B cell (primary cell): ENCODE measurements around the gene POLR1H. TPM values are rescaled to one million over a fixed set of nuclear protein-coding genes. Genes with fewer than 3 reads are reported as not detected.

Experiments
- ATAC-seq: fragments of 200-7000 bp; cut with Tn5 transposase; one replicate; pipeline ENCODE4 v1.10.0; 2021; ENCODE audit warnings: low read depth, mild to moderate bottlenecking, moderate number of reproducible peaks, moderate library complexity
- CTCF ChIA-PET: fragments of 350-600 bp; sonication (Branson Sonifier 250); formaldehyde crosslinking; loops from one replicate; lab custom pipeline; 2021; ENCODE audit warnings: antibody characterized with exemption, inconsistent platforms; lab: Charles Lee
- POLR2A ChIA-PET: fragments of 350-600 bp; sonication (Branson Sonifier 250); formaldehyde crosslinking; loops from one replicate; lab custom pipeline; 2021; ENCODE audit warnings: antibody characterized with exemption; lab: Charles Lee
- DNase-seq: peaks from one replicate; pipeline ENCODE4 v3.0.0; 2013
- H2AFZ ChIP-seq: 2 replicates; pipeline ENCODE4 v1.6.1; 2012; ENCODE audit warnings: mild to moderate bottlenecking, low read depth, low read length; ENCODE audit not compliant: insufficient read depth, poor library complexity, severe bottlenecking
- H3K27ac ChIP-seq, 2 donors: 1 replicate in 1 of 2; 2 replicates in 1 of 2; pipeline ENCODE4 v1.5.1; 2012 to 2013; ENCODE audit warnings: low read length in 2 of 2, mild to moderate bottlenecking in 2 of 2, moderate library complexity in 1 of 2
- H3K27me3 ChIP-seq, 4 experiments: fragments of 200-600 bp in 1 of 4; sonication (generic) in 1 of 4; replicated peaks in 1 of 4; 1 replicate in 2 of 4; 2 replicates in 2 of 4; pipeline versions ENCODE4 v1.6.1 to v1.7.0; 2013 to 2016; ENCODE audit warnings: low read length in 3 of 4, mild to moderate bottlenecking in 2 of 4, mixed read lengths in 1 of 4, moderate library complexity in 1 of 4; ENCODE audit not compliant: insufficient read depth in 4 of 4, control insufficient read depth in 3 of 4; ENCODE audit errors: control extremely low read depth in 1 of 4
- H3K36me3 ChIP-seq, 2 experiments: replicated peaks in 1 of 2; 1 replicate in 1 of 2; 2 replicates in 1 of 2; pipeline versions ENCODE4 v1.6.1 to v1.7.1; 2013; ENCODE audit warnings: low read length in 1 of 2; ENCODE audit not compliant: insufficient read depth in 2 of 2, control insufficient read depth in 1 of 2; ENCODE audit errors: control extremely low read depth in 1 of 2, extremely low read depth in 1 of 2
- H3K4me1 ChIP-seq, 2 donors: fragments of 200-600 bp in 1 of 2; sonication (generic) in 1 of 2; 1 replicate in 1 of 2; 2 replicates in 1 of 2; pipeline versions ENCODE4 v1.5.1 to v1.6.1; 2013 to 2017; ENCODE audit warnings: low read length in 2 of 2; ENCODE audit not compliant: control insufficient read depth in 2 of 2, insufficient read depth in 2 of 2
- H3K4me2 ChIP-seq: replicated peaks from 2 replicates; pipeline ENCODE3; 2012; ENCODE audit warnings: mild to moderate bottlenecking, low read depth, low read length; ENCODE audit not compliant: poor library complexity, severe bottlenecking
- H3K4me3 ChIP-seq, 5 experiments: fragments of 200-600 bp in 1 of 5; sonication (generic) in 1 of 5; 1 replicate in 3 of 5; 2 replicates in 2 of 5; pipeline versions ENCODE4 v1.5.1 to v1.7.0; 2011 to 2016; ENCODE audit warnings: low read length in 4 of 5, mild to moderate bottlenecking in 4 of 5, low read depth in 2 of 5, control low read depth in 1 of 5, moderate library complexity in 1 of 5; ENCODE audit not compliant: insufficient read depth in 1 of 5; ENCODE audit errors: control extremely low read depth in 1 of 5, extremely low read depth in 1 of 5
- H3K79me2 ChIP-seq: fragments of 200-600 bp; sonication (generic); one replicate; pipeline ENCODE4 v1.6.0; 2016; ENCODE audit warnings: low read length; ENCODE audit not compliant: control insufficient read depth, insufficient read depth
- H3K9ac ChIP-seq: fragments of 200-600 bp; sonication (generic); 2 replicates; pipeline ENCODE4 v1.6.1; 2017; ENCODE audit warnings: mild to moderate bottlenecking, low read length, moderate library complexity
- H3K9me3 ChIP-seq, 3 donors: one replicate each; pipeline versions ENCODE4 v1.6.1 to v1.7.1; 2013; ENCODE audit warnings: low read length in 2 of 3; ENCODE audit not compliant: control insufficient read depth in 2 of 3, insufficient read depth in 1 of 3; ENCODE audit errors: control extremely low read depth in 1 of 3
- H4K20me1 ChIP-seq: 2 replicates; pipeline ENCODE4 v1.6.0; 2012; ENCODE audit warnings: mild to moderate bottlenecking, low read length; ENCODE audit not compliant: insufficient read depth, control insufficient read depth, poor library complexity, severe bottlenecking
- H3K27ac Mint-ChIP-seq: one replicate; pipeline ENCODE4 v1.8.0; 2021; ENCODE audit warnings: mixed read lengths
- H3K27me3 Mint-ChIP-seq: one replicate; pipeline ENCODE4 v1.8.0; 2021; ENCODE audit warnings: mixed read lengths
- H3K4me1 Mint-ChIP-seq: one replicate; pipeline ENCODE4 v1.8.0; 2021; ENCODE audit warnings: mixed read lengths
- H3K4me3 Mint-ChIP-seq: one replicate; pipeline ENCODE4 v1.8.0; 2021; ENCODE audit warnings: mixed read lengths
- H3K9me3 Mint-ChIP-seq: one replicate; pipeline ENCODE4 v1.8.0; 2022; ENCODE audit warnings: mixed read lengths; ENCODE audit not compliant: insufficient read depth
- EZH2 ChIP-seq: IDR thresholded peaks from 2 replicates; pipeline ENCODE4 v1.6.1; 2012; ENCODE audit warnings: borderline replicate concordance, low read depth, mild to moderate bottlenecking, moderate library complexity, low read length; ENCODE audit not compliant: insufficient read depth, poor library complexity, severe bottlenecking
- WGBS: methylation state at CpG from one replicate; pipeline ENCODE4 v1.1.5; 2013; ENCODE audit warnings: missing lambda C conversion rate; ENCODE audit not compliant: insufficient coverage; 5-methylcytosine and 5-hydroxymethylcytosine counted together
- intact Hi-C: fragments of 100-400 bp; cut with micrococcal nuclease; formaldehyde crosslinking; loops from one replicate; pipeline ENCODE4 v1.10.0; 2022
- polyA plus RNA-seq: library from polyadenylated mRNA; depleted of rRNA; stranded (reverse); fragments of >200 nt; gene quantifications from 2 replicates; pipeline ENCODE4 v1.2.3, GENCODE V29; 2012
- total RNA-seq, 2 donors: library from RNA; stranded (reverse); fragments of 120-200 nt in 1 of 2; gene quantifications; 1 replicate in 1 of 2; 2 replicates in 1 of 2; pipeline versions ENCODE4 v1.2.3 to v1.2.4, GENCODE V29; 2013 to 2022
- TF ChIP-seq, protein P1 (sequence below): fragments of 200-600 bp; IDR thresholded peaks from one replicate; pipeline ENCODE4 v1.8.0; 2022; ENCODE audit warnings: antibody characterized with exemption, mild to moderate bottlenecking

POLR1H gene
- total and polyA plus RNA-seq, 2 donors (not counting 1 experiment from before 2014, with no cell fraction given) = 38.8 to 71.0 TPM

DNA sequence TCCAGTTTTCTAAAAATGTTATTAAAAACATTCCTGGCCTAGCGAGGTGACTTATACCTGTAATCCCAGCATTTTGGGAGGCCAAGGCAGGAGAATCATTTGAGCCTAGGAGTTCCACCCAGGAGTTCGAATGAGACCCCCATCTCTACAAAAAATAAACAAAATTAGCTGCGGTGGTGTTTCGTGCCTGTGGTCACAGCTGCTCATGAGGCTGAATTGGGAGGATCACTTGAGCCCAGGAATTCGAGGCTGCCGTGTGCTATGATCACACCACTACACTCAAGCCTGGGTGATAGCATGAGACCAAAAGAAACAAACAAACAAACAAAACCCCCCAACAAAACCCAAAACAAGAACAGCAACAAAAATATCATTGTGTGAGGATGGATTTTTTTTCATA lies 19.8 kb upstream of the POLR1H start:
- intact Hi-C loops = no loop called here
- CTCF ChIA-PET = no interaction called here
- ATAC-seq = no peak
- no peak overlapping the region for H3K4me3 Mint-ChIP-seq
- H3K27me3 Mint-ChIP-seq = no peaks in the 10 kb centered on the region
- H2AFZ ChIP-seq = no peak overlapping the region
- no peak for DNase-seq
- H3K27ac ChIP-seq = no peak overlapping the region
- no peaks in the 10 kb centered on the region for H3K79me2 ChIP-seq
- H3K27ac Mint-ChIP-seq = no peak overlapping the region
- H3K4me3 ChIP-seq = no peak overlapping the region
- no peaks in the 10 kb centered on the region for H3K9me3 Mint-ChIP-seq
- 95% methylated on average over 4 of the region's 6 CpGs for WGBS
- TF ChIP-seq, protein P1, sequence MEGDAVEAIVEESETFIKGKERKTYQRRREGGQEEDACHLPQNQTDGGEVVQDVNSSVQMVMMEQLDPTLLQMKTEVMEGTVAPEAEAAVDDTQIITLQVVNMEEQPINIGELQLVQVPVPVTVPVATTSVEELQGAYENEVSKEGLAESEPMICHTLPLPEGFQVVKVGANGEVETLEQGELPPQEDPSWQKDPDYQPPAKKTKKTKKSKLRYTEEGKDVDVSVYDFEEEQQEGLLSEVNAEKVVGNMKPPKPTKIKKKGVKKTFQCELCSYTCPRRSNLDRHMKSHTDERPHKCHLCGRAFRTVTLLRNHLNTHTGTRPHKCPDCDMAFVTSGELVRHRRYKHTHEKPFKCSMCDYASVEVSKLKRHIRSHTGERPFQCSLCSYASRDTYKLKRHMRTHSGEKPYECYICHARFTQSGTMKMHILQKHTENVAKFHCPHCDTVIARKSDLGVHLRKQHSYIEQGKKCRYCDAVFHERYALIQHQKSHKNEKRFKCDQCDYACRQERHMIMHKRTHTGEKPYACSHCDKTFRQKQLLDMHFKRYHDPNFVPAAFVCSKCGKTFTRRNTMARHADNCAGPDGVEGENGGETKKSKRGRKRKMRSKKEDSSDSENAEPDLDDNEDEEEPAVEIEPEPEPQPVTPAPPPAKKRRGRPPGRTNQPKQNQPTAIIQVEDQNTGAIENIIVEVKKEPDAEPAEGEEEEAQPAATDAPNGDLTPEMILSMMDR = no peak
- TF ChIP-seq EZH2 = no peak
- H3K27me3 ChIP-seq = no peaks in the 10 kb centered on the region
- peaks cover 0 to 3% of the 10 kb centered on the region in 2 experiments for H3K36me3 ChIP-seq
- no peak overlapping the region for H3K4me2 ChIP-seq
- H3K4me1 ChIP-seq = no peaks in the 10 kb centered on the region
- H4K20me1 ChIP-seq = no peaks in the 10 kb centered on the region
- no peaks in the 10 kb centered on the region for H3K4me1 Mint-ChIP-seq
- no peaks in the 10 kb centered on the region for H3K9me3 ChIP-seq
- POLR2A ChIA-PET = no interaction called here
- H3K9ac ChIP-seq = no peak overlapping the region

DNA sequence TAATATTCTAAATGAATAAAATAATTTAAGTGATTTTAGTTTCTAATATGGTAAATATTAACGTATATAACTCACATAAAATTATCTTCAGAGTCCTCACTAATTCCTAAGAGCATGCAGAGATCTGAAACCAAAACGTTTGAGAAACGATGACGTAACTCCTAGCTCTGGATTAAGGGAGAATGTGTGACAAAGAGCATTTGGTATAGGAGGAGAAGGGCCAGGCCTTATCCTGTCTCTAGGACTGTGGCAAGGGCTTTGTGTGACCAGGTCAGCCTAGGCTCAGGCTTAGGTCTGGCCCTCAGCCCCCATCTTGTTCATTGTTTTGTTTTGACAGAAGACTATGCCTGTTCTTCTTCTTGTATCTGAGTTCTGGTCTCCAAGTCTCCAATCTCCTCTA lies 19.2 kb upstream of the POLR1H start:
- CTCF ChIA-PET = no interaction called here
- H3K4me2 ChIP-seq = no peak overlapping the region
- no peaks in the 10 kb centered on the region for H3K27me3 ChIP-seq
- DNase-seq (no peak), ATAC-seq (no peak)
- POLR2A ChIA-PET = no interaction called here
- no peak for TF ChIP-seq EZH2
- TF ChIP-seq, protein P1 = no peak
- H3K4me1 ChIP-seq = no peaks in the 10 kb centered on the region
- no peaks in the 10 kb centered on the region for H3K27me3 Mint-ChIP-seq
- no peaks in the 10 kb centered on the region for H3K9me3 Mint-ChIP-seq
- no peaks in the 10 kb centered on the region for H4K20me1 ChIP-seq
- H3K9me3 ChIP-seq = no peaks in the 10 kb centered on the region
- peaks cover 0 to 3% of the 10 kb centered on the region in 2 experiments for H3K36me3 ChIP-seq
- H3K79me2 ChIP-seq = no peaks in the 10 kb centered on the region
- H3K4me1 Mint-ChIP-seq = no peaks in the 10 kb centered on the region
- intact Hi-C loops = no loop called here
- no peak overlapping the region for H3K27ac ChIP-seq
- 89% methylated on average over 3 of the region's 4 CpGs for WGBS
- no peak overlapping the region for H2AFZ ChIP-seq
- H3K4me3 ChIP-seq = no peak overlapping the region
- H3K4me3 Mint-ChIP-seq = no peak overlapping the region
- H3K27ac Mint-ChIP-seq = no peak overlapping the region
- no peak overlapping the region for H3K9ac ChIP-seq
